GM18526 (cell line): ENCODE measurements around the gene OR4K2.

Source experiments
- POLR2A ChIP-seq: IDR thresholded peaks from 3 replicates; pipeline ENCODE4 v1.6.1; 2011; ENCODE audit not compliant: insufficient read length; ENCODE audit errors: extremely low read depth

Gene OR4K2, protein sequence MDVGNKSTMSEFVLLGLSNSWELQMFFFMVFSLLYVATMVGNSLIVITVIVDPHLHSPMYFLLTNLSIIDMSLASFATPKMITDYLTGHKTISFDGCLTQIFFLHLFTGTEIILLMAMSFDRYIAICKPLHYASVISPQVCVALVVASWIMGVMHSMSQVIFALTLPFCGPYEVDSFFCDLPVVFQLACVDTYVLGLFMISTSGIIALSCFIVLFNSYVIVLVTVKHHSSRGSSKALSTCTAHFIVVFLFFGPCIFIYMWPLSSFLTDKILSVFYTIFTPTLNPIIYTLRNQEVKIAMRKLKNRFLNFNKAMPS

DNA sequence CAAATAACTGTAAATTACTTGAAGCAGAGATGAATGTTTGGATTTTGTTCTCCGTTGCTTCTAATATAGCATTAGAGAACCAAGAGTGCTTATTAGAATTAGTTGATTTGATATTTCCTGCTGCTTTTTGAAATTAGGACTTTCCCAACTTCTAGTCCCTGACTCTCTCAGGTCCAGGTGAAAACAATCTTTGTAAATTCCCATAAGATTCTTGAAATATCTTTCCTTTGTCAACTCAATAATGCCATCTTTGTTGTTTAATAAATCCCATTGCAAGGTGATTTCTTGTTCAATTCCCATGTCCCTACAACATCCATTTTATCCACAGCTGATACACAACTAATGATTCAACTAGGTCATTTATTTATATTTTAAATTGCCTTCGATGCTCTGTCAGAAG, at the start of gene OR4K2:
Gene OR4K2 (plus strand): TSS at position 301 of the 400 bp plus-strand sequence. CDS start 1,126 bp downstream, outside the sequence.
- no peak for TF ChIP-seq POLR2A

DNA sequence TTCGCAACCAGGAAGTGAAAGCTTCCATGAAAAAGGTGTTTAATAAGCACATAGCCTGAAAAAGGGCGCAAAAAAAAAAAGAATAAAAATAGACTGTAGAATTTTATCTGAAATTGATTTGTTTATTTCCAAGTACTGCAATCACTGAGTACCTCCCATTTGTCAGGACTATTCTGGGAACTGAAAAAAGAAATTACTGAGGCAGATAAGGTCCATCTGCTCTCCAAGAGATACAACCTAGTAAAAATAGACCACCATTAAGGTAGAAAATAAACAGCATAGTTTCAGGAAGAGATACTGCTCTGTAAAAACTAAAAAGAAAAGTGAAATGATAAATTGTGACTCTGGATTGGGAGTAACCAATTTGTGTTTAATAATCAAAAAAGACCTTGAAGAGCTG, 46.6 kb upstream of the OR4K2 start:
- no peak for TF ChIP-seq POLR2A

DNA sequence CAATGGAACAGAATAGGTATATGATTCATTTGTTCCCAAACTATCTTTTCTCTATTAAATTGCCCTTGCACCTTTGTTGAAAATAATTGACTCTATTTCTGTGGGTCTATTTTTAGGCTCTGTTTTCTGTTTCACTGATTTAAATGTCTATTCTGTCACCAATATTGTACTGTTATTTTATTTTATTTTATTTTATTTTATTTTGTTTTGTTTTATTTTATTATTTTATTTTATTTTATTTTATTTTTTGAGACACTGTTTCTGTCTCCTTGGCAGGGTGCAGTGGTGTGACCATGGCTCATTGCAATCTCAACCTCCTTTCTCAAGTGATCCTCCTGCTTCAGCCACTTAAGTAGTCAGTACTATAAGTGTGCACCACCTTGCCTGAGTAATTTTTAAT, 36.5 kb upstream of the OR4K2 start:
- TF ChIP-seq POLR2A, result no peak

DNA sequence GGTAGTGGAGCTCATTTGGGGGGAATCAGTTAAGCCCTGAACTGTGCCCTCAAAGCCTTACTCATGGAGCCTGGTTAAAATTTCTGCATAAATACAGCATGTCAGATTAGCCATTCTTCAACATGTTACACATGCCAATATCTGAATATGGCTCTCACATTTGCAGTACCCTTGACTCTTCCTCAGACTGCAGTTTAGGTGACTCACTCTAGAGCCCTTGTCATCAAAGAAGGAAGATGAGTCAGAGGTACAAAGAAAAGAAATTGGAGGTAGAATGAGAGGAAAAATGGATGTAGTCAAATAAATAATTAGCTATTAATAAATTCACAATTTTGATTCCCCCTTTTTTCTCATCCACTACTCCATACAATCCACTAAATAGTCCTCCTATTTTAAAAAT, 23.6 kb upstream of the OR4K2 start:
- no peak for TF ChIP-seq POLR2A

DNA sequence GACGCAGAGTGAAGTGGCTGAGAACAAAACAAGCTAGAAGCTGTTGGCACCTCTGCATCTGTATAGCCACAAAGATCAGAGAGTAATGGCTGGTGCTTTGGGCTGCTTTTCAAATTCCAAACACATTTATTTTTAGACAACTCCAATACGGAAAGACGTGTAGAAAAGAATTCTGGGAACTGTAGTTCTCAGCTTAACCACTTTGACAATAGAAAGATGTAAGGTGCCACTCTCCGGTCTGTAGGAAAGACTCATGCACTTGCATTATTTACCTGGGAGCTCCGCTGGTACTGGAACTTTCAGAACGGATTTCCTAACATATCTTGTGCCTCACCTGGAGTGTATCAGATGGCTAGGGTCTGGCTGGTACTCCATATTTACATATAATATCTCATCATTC, 1.8 kb upstream of the OR4K2 start:
- no peak for TF ChIP-seq POLR2A

DNA sequence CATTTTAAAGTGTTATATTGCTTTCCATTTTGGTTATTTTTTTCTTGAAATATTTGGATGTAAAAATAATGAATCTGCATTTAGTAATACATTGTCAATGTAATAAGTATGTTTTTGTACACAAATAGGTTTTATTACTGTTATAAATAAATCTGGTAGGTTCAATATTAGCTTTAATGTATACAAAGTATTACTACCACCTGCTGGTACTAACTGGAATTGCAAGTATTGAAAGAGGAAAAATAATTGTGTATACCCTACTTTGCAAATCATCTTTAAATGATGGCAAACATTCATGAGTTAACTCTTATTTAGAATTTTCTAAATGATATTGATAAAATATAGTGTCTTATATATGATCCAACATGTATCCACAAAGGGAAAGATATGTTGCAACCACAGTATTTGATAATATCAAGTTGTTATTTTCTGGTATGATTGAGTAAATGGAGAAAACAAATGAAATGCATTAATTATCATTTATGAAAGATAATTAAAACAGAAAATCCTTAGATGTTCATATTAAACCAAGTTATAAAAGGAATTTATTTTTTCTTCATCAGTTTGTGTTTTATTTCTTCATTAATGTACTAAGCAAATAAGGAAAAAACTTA, 3.2 kb downstream of the OR4K2 start:
- TF ChIP-seq POLR2A, result no peak

DNA sequence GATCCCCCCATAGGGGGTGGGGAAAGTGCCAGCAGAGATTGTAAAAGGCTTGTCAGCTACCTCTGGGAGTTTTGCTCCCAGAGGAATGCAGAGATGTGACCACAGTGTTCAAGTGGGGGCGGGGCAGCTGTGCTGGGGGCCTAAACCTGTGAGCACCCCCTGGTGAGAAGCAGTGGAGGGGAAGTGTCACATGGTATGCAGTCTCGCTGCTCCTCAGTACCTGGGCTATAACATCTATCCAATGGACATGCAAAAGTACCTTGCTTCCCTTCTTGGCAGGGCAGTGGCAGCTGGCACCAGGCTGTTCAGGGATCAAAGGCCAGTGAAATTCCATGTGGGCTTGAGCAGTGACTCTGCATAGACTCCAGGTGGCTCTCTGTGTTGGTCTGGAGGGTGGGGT, 20.3 kb downstream of the OR4K2 start:
- TF ChIP-seq POLR2A, result no peak

DNA sequence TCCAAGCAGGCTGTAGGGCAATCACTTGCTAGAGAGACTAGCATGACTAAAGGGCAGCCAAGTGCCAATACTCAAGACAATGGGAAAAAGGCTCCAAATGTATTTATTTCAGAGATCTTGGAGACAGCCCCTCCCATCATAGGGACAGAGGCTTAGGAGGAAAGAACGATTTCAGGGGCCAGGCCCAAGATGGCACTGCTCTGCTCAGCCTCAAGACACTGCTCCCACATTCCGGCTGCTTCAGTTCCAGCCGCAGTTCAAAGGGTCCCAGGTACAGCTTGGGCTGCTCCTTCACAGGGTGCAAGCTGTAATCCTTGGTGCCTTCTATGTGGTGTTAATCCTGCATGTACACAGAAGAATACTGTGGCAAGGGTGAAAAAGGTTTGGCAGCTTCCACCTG, 26.1 kb downstream of the OR4K2 start:
- no peak for TF ChIP-seq POLR2A

DNA sequence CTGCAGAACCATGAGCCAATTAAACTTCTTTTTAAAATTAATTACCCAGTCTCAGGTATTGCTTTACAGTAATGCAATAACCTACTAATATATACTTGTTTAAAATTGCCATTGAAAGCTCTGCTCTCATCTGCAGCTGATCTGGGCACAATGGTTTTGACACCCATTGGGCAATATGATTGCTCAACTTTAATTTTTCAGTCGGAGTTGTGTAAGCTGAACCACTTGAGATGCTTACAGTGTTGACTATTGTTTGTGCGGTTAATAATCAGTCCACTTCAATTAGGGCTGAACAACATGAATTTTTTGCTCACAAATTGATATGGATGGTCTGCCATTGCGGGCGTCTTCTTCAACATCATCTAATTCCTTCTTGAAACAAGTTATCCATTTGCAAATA, 27.5 kb downstream of the OR4K2 start:
- TF ChIP-seq POLR2A, result no peak

DNA sequence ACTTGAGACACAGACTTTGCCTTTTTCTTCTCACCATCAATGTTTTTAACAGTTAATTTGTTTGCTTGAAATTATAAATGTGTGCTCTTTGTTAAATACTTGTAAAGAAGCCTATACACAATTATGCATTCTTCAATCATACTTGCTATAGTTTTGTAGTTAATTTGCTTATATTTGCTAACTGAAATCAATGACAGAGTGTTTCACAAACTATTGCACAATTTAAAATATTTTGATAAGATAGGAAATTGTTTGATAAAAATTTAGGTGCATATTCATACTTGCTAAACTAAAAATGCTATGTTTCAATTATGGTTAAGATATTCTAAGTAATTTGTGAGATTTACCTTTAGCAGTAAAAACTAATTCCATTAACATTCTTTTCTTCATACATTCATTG, 31.7 kb downstream of the OR4K2 start:
- TF ChIP-seq POLR2A, result no peak

DNA sequence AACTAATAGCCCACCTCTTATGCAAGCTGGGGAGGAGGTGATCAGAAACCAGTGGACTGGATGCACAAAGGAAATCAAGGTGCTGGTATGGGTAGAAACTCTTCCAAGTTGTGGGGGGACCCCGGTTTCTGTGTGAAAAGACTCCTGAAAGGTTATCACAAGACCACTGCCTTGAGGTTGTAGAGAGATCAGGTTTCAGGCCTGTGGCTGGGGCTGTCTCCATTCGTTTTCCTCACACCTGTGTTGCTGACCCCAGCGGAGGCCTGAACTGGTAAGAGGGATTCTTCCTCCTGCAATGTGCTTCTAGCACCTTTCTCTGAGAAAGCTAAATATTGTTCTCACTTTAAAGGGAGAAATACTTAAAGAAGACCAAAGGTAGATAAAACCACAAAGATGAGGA, 36.2 kb downstream of the OR4K2 start:
- no peak for TF ChIP-seq POLR2A

DNA sequence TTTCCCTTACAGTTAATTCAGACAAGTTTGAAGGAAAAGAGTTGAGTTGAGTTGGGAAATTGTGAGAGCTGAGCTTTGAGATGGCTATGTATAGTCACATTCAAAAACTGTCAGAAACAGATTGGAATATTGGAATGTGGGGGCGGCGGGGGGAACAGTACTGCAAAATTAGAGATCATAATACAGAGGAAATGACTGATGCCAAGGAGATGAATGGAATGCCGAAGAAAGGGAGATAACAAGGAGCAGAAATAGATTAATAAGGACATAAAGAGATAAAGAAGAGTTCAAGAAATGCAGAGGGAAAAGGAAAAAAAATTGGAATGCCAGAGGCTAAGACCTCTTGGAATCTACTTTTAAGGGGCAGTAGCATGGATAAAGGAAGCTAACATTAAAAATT, 42.3 kb downstream of the OR4K2 start:
- no peak for TF ChIP-seq POLR2A

DNA sequence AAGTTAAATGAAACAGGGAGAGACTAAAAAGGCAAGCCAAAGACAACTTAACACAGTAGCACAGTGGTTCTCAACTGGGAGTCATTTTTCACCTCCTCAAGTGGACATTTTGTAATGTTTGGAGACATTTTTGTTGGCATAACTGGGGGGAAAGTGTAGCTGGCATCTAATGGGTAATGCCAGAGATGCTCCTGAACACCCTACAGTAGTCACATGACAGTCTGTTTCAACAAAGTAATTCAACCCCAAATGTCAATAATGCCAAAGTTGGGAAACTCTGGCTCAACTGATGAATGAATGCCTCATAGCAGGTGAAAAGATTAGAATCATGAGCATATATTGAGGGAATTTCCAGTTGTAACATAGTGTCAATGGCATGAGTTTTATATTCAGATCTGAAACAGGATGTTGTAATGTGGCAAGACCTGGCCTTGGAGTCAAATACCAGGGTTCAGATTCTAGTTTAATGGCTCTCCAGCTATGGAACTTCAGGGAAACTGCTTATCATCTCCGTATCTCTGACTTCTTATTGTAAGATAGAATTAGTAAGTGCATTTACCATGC, 43.1 kb downstream of the OR4K2 start:
- no peak for TF ChIP-seq POLR2A

DNA sequence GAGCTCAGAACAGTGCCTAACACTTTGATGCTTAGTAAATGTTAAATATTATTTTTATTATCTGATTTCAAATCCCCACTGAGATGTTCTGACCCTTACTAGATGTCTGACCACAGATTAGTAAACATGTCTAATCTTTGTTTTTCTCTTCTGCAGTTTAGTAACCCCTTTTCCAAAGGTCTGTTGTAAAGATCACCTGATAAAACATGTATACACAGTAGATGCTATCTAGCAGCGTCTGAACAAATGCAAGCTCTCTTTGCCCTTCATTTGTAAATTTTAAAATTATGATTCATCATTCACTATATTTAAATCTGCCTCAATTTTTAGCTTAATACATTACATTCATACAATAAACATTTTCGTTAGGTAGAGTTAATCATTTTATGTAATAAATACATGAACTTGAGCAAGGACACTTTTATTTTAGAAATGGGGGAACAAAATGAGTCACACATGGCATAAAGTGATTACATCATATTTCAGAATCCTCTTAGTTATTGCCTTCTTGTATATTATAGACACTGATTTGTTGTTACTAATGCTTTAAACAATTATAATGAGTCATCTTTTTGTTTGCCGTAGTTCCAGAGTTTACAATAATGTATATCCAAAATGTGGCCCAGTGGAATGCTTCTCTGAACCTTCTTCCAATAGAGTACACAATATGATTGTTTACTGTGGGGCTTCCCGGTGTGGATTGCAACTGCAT, 43.8 kb downstream of the OR4K2 start:
- no peak for TF ChIP-seq POLR2A

DNA sequence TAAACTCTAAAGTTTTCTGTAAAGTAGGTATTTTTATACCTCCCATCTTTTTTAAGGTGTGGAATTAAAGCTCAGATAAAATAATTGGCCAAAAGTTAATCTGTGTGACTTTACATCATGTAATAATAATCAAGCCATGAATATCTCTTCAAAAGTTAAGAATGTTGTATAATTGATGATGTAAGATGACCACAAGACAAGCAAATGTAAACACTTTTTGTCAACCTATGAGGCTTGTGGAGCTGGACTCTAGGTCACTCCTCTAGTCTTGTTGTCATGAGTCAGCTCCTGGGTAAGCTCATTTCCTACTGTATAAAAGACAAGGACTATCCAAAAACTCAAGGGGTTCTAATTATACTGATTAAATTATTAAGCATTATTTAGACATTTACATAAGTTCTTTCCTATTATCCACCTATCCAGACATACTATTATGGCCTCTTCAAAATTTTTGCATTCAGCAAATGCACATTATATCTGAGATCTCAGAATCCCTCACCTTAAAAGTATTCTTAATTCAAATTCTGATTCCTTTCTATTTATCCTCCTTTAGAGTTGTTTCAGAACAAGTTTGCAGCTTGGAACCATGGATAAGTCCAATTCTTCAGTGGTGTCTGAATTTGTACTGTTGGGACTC, 45.2 kb downstream of the OR4K2 start, which contains the start of gene OR4K5:
Gene OR4K5 (plus strand): TSS at position 587 of the 637 bp plus-strand sequence. CDS start 0 bp downstream, at position 587.
- no peak for TF ChIP-seq POLR2A
